GM13976 (cell line): ENCODE results near the gene SH3RF3.

ENCODE experiments used
- DNase-seq: peaks from one replicate; pipeline ENCODE4 v3.0.0; 2012; ENCODE audit warnings: low spot score
- CTCF ChIP-seq: IDR thresholded peaks from 2 replicates; pipeline ENCODE4 v1.5.1; 2012; ENCODE audit warnings: borderline replicate concordance, mild to moderate bottlenecking; ENCODE audit not compliant: insufficient read depth; ENCODE audit errors: extremely low read depth, missing control alignments, control extremely low read depth
- in situ Hi-C: fragments of 300-500 bp; cut with MboI; formaldehyde crosslinking; loops from one replicate; pipeline ENCODE4 v1.12.0; 2022; ENCODE audit warnings: low sequenced_read_pairs, mixed read lengths, inconsistent platforms; ENCODE audit not compliant: unreplicated experiment

SH3RF3 gene

GRCh38 chr2:109381327-109381820, 252.4 kb downstream of the SH3RF3 start:
- no peak for TF ChIP-seq CTCF
- in situ Hi-C loops = no loop called here
- DNase-seq = no peak

- DNase-seq = no peak
- in situ Hi-C loops = no loop called here
- no peak for TF ChIP-seq CTCF
Observed at GRCh38 chr2:109382226-109382895, 253.4 kb downstream of the SH3RF3 start.

GRCh38 chr2:109382951-109383350, 253.9 kb downstream of the SH3RF3 start:
- DNase-seq = no peak
- in situ Hi-C loops = no loop called here
- no peak for TF ChIP-seq CTCF

GRCh38 chr2:109383505-109384307, 254.7 kb downstream of the SH3RF3 start:
- in situ Hi-C loops = no loop called here
- DNase-seq = no peak
- TF ChIP-seq CTCF = no peak

- no peak for DNase-seq
- no peak for TF ChIP-seq CTCF
- in situ Hi-C loops = no loop called here
Observed at GRCh38 chr2:109384308-109385271, 255.6 kb downstream of the SH3RF3 start.

- no peak for DNase-seq
- in situ Hi-C loops = no loop called here
- no peak for TF ChIP-seq CTCF
Observed at GRCh38 chr2:109385506-109385905, 256.5 kb downstream of the SH3RF3 start.
